Measurements from ENCODE around the gene KIAA1755. TPM values are rescaled to one million over a fixed set of nuclear protein-coding genes. Genes with fewer than 3 reads are reported as not detected.

Gene KIAA1755
- total RNA-seq, 1 donor from 2014 or later = not detected

- no peaks in the 10 kb centered on the region for H3K27me3 Mint-ChIP-seq
- H3K27ac Mint-ChIP-seq = no peak overlapping the region
- H3K36me3 Mint-ChIP-seq (ENCODE audit: low read depth) = no peaks in the 10 kb centered on the region
- H3K9me3 Mint-ChIP-seq = no peaks in the 10 kb centered on the region
- no peak for DNase-seq
- intact Hi-C loops (cut with micrococcal nuclease) = no loop called here
- H3K4me3 Mint-ChIP-seq = no peak overlapping the region
- H3K4me1 Mint-ChIP-seq = no peaks in the 10 kb centered on the region
Observed at GRCh38 chr20:38219006-38219950, 41.3 kb downstream of the KIAA1755 start.

GRCh38 chr20:38218566-38218885 lies 42.0 kb downstream of the KIAA1755 start:
- intact Hi-C loops (cut with micrococcal nuclease) = no loop called here
- H3K4me1 Mint-ChIP-seq = no peaks in the 10 kb centered on the region
- H3K27me3 Mint-ChIP-seq = no peaks in the 10 kb centered on the region
- H3K9me3 Mint-ChIP-seq = no peaks in the 10 kb centered on the region
- H3K4me3 Mint-ChIP-seq = no peak overlapping the region
- no peak overlapping the region for H3K27ac Mint-ChIP-seq
- no peaks in the 10 kb centered on the region for H3K36me3 Mint-ChIP-seq (ENCODE audit: low read depth)
- DNase-seq = no peak

- Mint-ChIP-seq H3K4me1 (no peaks in the 10 kb centered on the region), H3K27ac (no peak overlapping the region), H3K9me3 (no peaks in the 10 kb centered on the region), H3K4me3 (no peak overlapping the region), H3K27me3 (no peaks in the 10 kb centered on the region), H3K36me3 (ENCODE audit: low read depth) (no peaks in the 10 kb centered on the region)
- intact Hi-C loops (cut with micrococcal nuclease) = no loop called here
- no peak for DNase-seq
Observed at GRCh38 chr20:38217791-38218565, 42.6 kb downstream of the KIAA1755 start.

GRCh38 chr20:38216746-38217595 lies 43.6 kb downstream of the KIAA1755 start:
- Mint-ChIP-seq H3K27ac (no peak overlapping the region), H3K27me3 (no peaks in the 10 kb centered on the region), H3K4me1 (no peaks in the 10 kb centered on the region), H3K4me3 (no peak overlapping the region), H3K9me3 (no peaks in the 10 kb centered on the region), H3K36me3 (ENCODE audit: low read depth) (no peaks in the 10 kb centered on the region)
- intact Hi-C loops (cut with micrococcal nuclease) = no loop called here
- no peak for DNase-seq

GRCh38 chr20:38216201-38216600 lies 44.3 kb downstream of the KIAA1755 start:
- intact Hi-C loops (cut with micrococcal nuclease) = no loop called here
- no peaks in the 10 kb centered on the region for H3K36me3 Mint-ChIP-seq (ENCODE audit: low read depth)
- H3K9me3 Mint-ChIP-seq = no peaks in the 10 kb centered on the region
- H3K4me1 Mint-ChIP-seq = no peaks in the 10 kb centered on the region
- no peak overlapping the region for H3K27ac Mint-ChIP-seq
- H3K27me3 Mint-ChIP-seq = no peaks in the 10 kb centered on the region
- H3K4me3 Mint-ChIP-seq = no peak overlapping the region
- no peak for DNase-seq

GRCh38 chr20:38215194-38216182 lies 45.0 kb downstream of the KIAA1755 start:
- DNase-seq = no peak
- Mint-ChIP-seq H3K27ac (no peak overlapping the region), H3K9me3 (no peaks in the 10 kb centered on the region), H3K4me3 (no peak overlapping the region), H3K36me3 (ENCODE audit: low read depth) (no peaks in the 10 kb centered on the region), H3K4me1 (no peaks in the 10 kb centered on the region), H3K27me3 (no peaks in the 10 kb centered on the region)
- intact Hi-C loops (cut with micrococcal nuclease) = no loop called here

GRCh38 chr20:38214256-38215193 lies 46.0 kb downstream of the KIAA1755 start:
- H3K27me3 Mint-ChIP-seq = no peaks in the 10 kb centered on the region
- no peaks in the 10 kb centered on the region for H3K36me3 Mint-ChIP-seq (ENCODE audit: low read depth)
- H3K4me1 Mint-ChIP-seq = no peaks in the 10 kb centered on the region
- intact Hi-C loops (cut with micrococcal nuclease) = no loop called here
- no peak overlapping the region for H3K4me3 Mint-ChIP-seq
- H3K9me3 Mint-ChIP-seq = no peaks in the 10 kb centered on the region
- no peak for DNase-seq
- no peak overlapping the region for H3K27ac Mint-ChIP-seq

GRCh38 chr20:38213607-38213940 lies 47.0 kb downstream of the KIAA1755 start:
- intact Hi-C loops (cut with micrococcal nuclease) = no loop called here
- H3K27ac Mint-ChIP-seq = no peak overlapping the region

GRCh38 chr20:38212806-38213606 lies 47.5 kb downstream of the KIAA1755 start:
- no peaks in the 10 kb centered on the region for H3K4me1 Mint-ChIP-seq
- no peak overlapping the region for H3K27ac Mint-ChIP-seq
- H3K4me3 Mint-ChIP-seq = no peak overlapping the region
- intact Hi-C loops (cut with micrococcal nuclease) = no loop called here
- H3K9me3 Mint-ChIP-seq = no peaks in the 10 kb centered on the region
- H3K27me3 Mint-ChIP-seq = peaks cover 7% of the 10 kb centered on the region
- no peak for DNase-seq
- H3K36me3 Mint-ChIP-seq (ENCODE audit: low read depth) = no peaks in the 10 kb centered on the region

More at GRCh38 chr20:38213607-38213940, 47.0 kb downstream of the KIAA1755 start:
- DNase-seq = no peak
- no peaks in the 10 kb centered on the region for H3K4me1 Mint-ChIP-seq
- no peak overlapping the region for H3K4me3 Mint-ChIP-seq
- no peaks in the 10 kb centered on the region for H3K36me3 Mint-ChIP-seq (ENCODE audit: low read depth)
- H3K9me3 Mint-ChIP-seq = no peaks in the 10 kb centered on the region
- H3K27me3 Mint-ChIP-seq = peaks cover 1% of the 10 kb centered on the region

- peaks cover 11% of the 10 kb centered on the region for H3K27me3 Mint-ChIP-seq
- H3K36me3 Mint-ChIP-seq (ENCODE audit: low read depth) = no peaks in the 10 kb centered on the region
- no peak overlapping the region for H3K4me3 Mint-ChIP-seq
- H3K27ac Mint-ChIP-seq = no peak overlapping the region
- DNase-seq = no peak
- intact Hi-C loops (cut with micrococcal nuclease) = no loop called here
- no peaks in the 10 kb centered on the region for H3K9me3 Mint-ChIP-seq
- no peaks in the 10 kb centered on the region for H3K4me1 Mint-ChIP-seq
Observed at GRCh38 chr20:38211200-38212097, 49.1 kb downstream of the KIAA1755 start.

- H3K9me3 Mint-ChIP-seq = no peaks in the 10 kb centered on the region
- H3K4me3 Mint-ChIP-seq = no peak overlapping the region
- H3K27ac Mint-ChIP-seq = no peak overlapping the region
- no peak for DNase-seq
- H3K36me3 Mint-ChIP-seq (ENCODE audit: low read depth) = no peaks in the 10 kb centered on the region
- no peaks in the 10 kb centered on the region for H3K4me1 Mint-ChIP-seq
- H3K27me3 Mint-ChIP-seq = peaks cover 12% of the 10 kb centered on the region
- intact Hi-C loops (cut with micrococcal nuclease) = no loop called here
Observed at GRCh38 chr20:38210741-38211140, 49.8 kb downstream of the KIAA1755 start.

Measured in activated CD4-positive, alpha-beta T cell treated with anti-CD3 and anti-CD28 coated beads, Interleukin-2, amount 10 ng/mL, durations not matched to agents 24 days and 14 days (primary cell).